ACC112 (cell line): ENCODE results near the gene KIF23.

Experiments
- H2AFZ ChIP-seq: fragments of 200-600 bp; sonication (generic); one replicate; pipeline ENCODE4 v1.6.0; 2017; ENCODE audit warnings: antibody characterized with exemption, low read length; ENCODE audit not compliant: unreplicated experiment
- H3K27ac ChIP-seq: fragments of 200-600 bp; sonication (generic); 2 replicates; pipeline ENCODE4 v1.5.1; 2014; ENCODE audit warnings: low read depth, mild to moderate bottlenecking, antibody characterized with exemption, low read length, moderate library complexity
- H3K27me3 ChIP-seq: fragments of 200-600 bp; sonication (generic); 2 replicates; pipeline ENCODE4 v1.6.1; 2014; ENCODE audit warnings: mild to moderate bottlenecking, antibody characterized with exemption, low read length, moderate library complexity, mixed read lengths; ENCODE audit not compliant: insufficient read depth
- H3K36me3 ChIP-seq: fragments of 200-600 bp; sonication (generic); 2 replicates; pipeline ENCODE4 v1.6.1; 2016; ENCODE audit warnings: mild to moderate bottlenecking, antibody characterized with exemption, low read length, moderate library complexity, mixed read lengths; ENCODE audit not compliant: insufficient read depth
- H3K4me1 ChIP-seq: fragments of 200-600 bp; sonication (generic); one replicate; pipeline ENCODE4 v1.6.1; 2016; ENCODE audit warnings: low read length, mixed read lengths; ENCODE audit not compliant: insufficient read depth, unreplicated experiment, control insufficient read depth
- H3K4me3 ChIP-seq: fragments of 200-600 bp; sonication (generic); 2 replicates; pipeline ENCODE4 v1.5.1; 2014; ENCODE audit warnings: mild to moderate bottlenecking, low read depth, low read length
- H3K79me2 ChIP-seq: fragments of 200-600 bp; sonication (generic); one replicate; pipeline ENCODE4 v1.6.0; 2016; ENCODE audit warnings: low read length; ENCODE audit not compliant: control insufficient read depth, unreplicated experiment, insufficient read depth

Gene KIF23

GRCh38 chr15:69384626-69385598 is 29.2 kb upstream of the KIF23 start:
- Histone ChIP-seq H3K36me3 (no peaks in the 10 kb centered on the region), H3K27ac (no peak overlapping the region), H3K4me1 (no peaks in the 10 kb centered on the region), H3K79me2 (no peaks in the 10 kb centered on the region), H3K27me3 (no peaks in the 10 kb centered on the region), H3K4me3 (no peak overlapping the region), H2AFZ (no peak overlapping the region)

- Histone ChIP-seq H3K4me1 (peaks cover 6% of the 10 kb centered on the region), H3K27ac (no peak overlapping the region), H3K36me3 (no peaks in the 10 kb centered on the region), H2AFZ (no peak overlapping the region), H3K4me3 (no peak overlapping the region), H3K79me2 (no peaks in the 10 kb centered on the region), H3K27me3 (no peaks in the 10 kb centered on the region)
Observed at GRCh38 chr15:69385831-69386230, 28.3 kb upstream of the KIF23 start.

GRCh38 chr15:69386284-69386683 is 27.9 kb upstream of the KIF23 start:
- Histone ChIP-seq H3K4me3 (no peak overlapping the region), H3K27ac (no peak overlapping the region), H3K36me3 (no peaks in the 10 kb centered on the region), H2AFZ (no peak overlapping the region), H3K27me3 (no peaks in the 10 kb centered on the region), H3K4me1 (peaks cover 8% of the 10 kb centered on the region), H3K79me2 (no peaks in the 10 kb centered on the region)

- Histone ChIP-seq H3K4me1 (peaks cover 8% of the 10 kb centered on the region), H3K4me3 (no peak overlapping the region), H3K36me3 (no peaks in the 10 kb centered on the region), H3K27me3 (no peaks in the 10 kb centered on the region), H2AFZ (no peak overlapping the region), H3K79me2 (no peaks in the 10 kb centered on the region), H3K27ac (no peak overlapping the region)
Observed at GRCh38 chr15:69388260-69388705, 25.9 kb upstream of the KIF23 start.

- no peaks in the 10 kb centered on the region for H3K27me3 ChIP-seq
- peaks cover 17% of the 10 kb centered on the region for H3K4me1 ChIP-seq
- H3K27ac ChIP-seq: no peak overlapping the region
- H3K79me2 ChIP-seq: no peaks in the 10 kb centered on the region
- H3K36me3 ChIP-seq: no peaks in the 10 kb centered on the region
- H2AFZ ChIP-seq: no peak overlapping the region
- no peak overlapping the region for H3K4me3 ChIP-seq
Observed at GRCh38 chr15:69389426-69389825, 24.7 kb upstream of the KIF23 start.

- Histone ChIP-seq H3K4me1 (peaks cover 21% of the 10 kb centered on the region), H3K27me3 (no peaks in the 10 kb centered on the region), H3K79me2 (no peaks in the 10 kb centered on the region), H3K36me3 (no peaks in the 10 kb centered on the region), H2AFZ (no peak overlapping the region), H3K27ac (peak overlapping the region; percentile 29; the same call in 1 of the 2 replicates), H3K4me3 (no peak overlapping the region)
Observed at GRCh38 chr15:69390575-69390974, 23.6 kb upstream of the KIF23 start.

GRCh38 chr15:69391046-69391757 is 22.9 kb upstream of the KIF23 start:
- Histone ChIP-seq H3K4me1 (peaks cover 21% of the 10 kb centered on the region), H3K79me2 (no peaks in the 10 kb centered on the region), H3K27me3 (no peaks in the 10 kb centered on the region), H3K27ac (peak overlapping the region; percentile 29; the same call in 1 of the 2 replicates), H3K4me3 (no peak overlapping the region), H3K36me3 (no peaks in the 10 kb centered on the region), H2AFZ (no peak overlapping the region)

GRCh38 chr15:69392352-69392751 is 21.8 kb upstream of the KIF23 start:
- no peak overlapping the region for H3K27ac ChIP-seq
- no peaks in the 10 kb centered on the region for H3K36me3 ChIP-seq
- H3K27me3 ChIP-seq: no peaks in the 10 kb centered on the region
- peaks cover 21% of the 10 kb centered on the region for H3K4me1 ChIP-seq
- no peak overlapping the region for H3K4me3 ChIP-seq
- H3K79me2 ChIP-seq: no peaks in the 10 kb centered on the region
- no peak overlapping the region for H2AFZ ChIP-seq

- Histone ChIP-seq H3K27ac (no peak overlapping the region), H2AFZ (no peak overlapping the region)
Observed at GRCh38 chr15:69393831-69394491, 20.2 kb upstream of the KIF23 start.

GRCh38 chr15:69394556-69395282 is 19.4 kb upstream of the KIF23 start:
- H3K4me1 ChIP-seq: peaks cover 32% of the 10 kb centered on the region
- no peaks in the 10 kb centered on the region for H3K79me2 ChIP-seq
- H3K27ac ChIP-seq: no peak overlapping the region
- H2AFZ ChIP-seq: no peak overlapping the region
- no peaks in the 10 kb centered on the region for H3K27me3 ChIP-seq
- 0 out of 2 replicates have a peak overlapping the region, but pooled peaks have one; percentile 53 for H3K4me3 ChIP-seq
- H3K36me3 ChIP-seq: no peaks in the 10 kb centered on the region

More at GRCh38 chr15:69393831-69394491, 20.2 kb upstream of the KIF23 start:
- no peaks in the 10 kb centered on the region for H3K27me3 ChIP-seq
- 0 out of 2 replicates have a peak overlapping the region, but pooled peaks have one; percentile 53 for H3K4me3 ChIP-seq
- peaks cover 28% of the 10 kb centered on the region for H3K4me1 ChIP-seq
- no peaks in the 10 kb centered on the region for H3K79me2 ChIP-seq
- no peaks in the 10 kb centered on the region for H3K36me3 ChIP-seq
